ENCODE results near the gene KRT16.
"Not testable (repeated sequence)": the region's sequence is repeated elsewhere in the genome, so short reads cannot be mapped to it uniquely, and the experiment has no call there.

KRT16 gene

DNA sequence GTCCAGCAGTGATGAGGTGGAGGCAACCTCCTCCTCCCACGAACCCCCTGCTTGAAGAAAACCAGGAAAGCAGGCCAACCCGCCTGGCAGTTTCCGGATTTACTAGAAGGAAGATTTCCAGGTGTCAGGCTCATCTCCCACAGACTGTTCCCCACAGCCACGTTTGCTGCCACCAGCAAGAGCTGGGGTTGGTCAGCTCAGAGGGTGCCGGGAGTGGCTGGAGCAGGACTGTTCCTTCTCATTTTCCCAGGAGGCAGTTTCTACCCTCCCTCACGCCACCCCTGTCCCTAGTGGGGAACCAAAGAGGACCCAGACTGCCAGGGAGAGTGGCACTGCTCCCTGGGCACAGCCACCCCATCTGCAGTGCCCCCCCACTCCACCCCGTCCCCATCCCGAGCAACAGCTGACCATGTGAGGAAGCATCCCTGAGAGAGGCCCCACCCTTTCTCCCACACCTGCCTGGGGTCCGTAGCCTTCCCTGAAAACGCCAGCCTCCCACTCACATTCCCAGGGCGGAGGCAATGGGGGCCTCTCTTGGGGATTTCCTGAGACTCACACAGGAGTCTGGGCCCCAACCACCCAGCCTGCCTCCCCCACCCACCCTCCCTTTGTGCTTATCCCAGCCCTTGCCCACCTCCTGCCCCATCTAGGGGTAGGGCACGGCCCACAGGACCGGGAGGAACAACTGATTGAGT, 5.9 kb upstream of the KRT16 start:
- Histone ChIP-seq H3K27ac (ENCODE audit: low read length) (no peak overlapping the region), H3K79me2 (ENCODE audit: low read length) (no peaks in the 10 kb centered on the region), H4K20me1 (ENCODE audit: insufficient read depth, low read length) (no peaks in the 10 kb centered on the region), H3K9ac (ENCODE audit: low read length) (no peak overlapping the region), H3K9me2 (replicated peaks; ENCODE audit: insufficient read depth, low read length) (no peaks in the 10 kb centered on the region), H3K36me3 (replicated peaks; ENCODE audit: insufficient read depth, low read length) (no peaks in the 10 kb centered on the region), H3K4me1 (ENCODE audit: low read length) (no peaks in the 10 kb centered on the region), H2AFZ (ENCODE audit: low read length) (no peak overlapping the region), H3K4me3 (ENCODE audit: low read length) (no peak overlapping the region), H3F3A (ENCODE audit: insufficient read depth, low read length) (no peaks in the 10 kb centered on the region), H3K9me3 (replicated peaks; ENCODE audit: insufficient read depth, low read length) (no peaks in the 10 kb centered on the region), H3K27me3 (replicated peaks; ENCODE audit: insufficient read depth, low read length) (peaks cover 57% of the 10 kb centered on the region), H3K4me2 (ENCODE audit: low read depth, low read length) (no peak overlapping the region)
- no peak for DNase-seq
- TF ChIP-seq EZH2phosphoT487 (IDR thresholded peaks at IDR 0.05; ENCODE audit: low read length) (no peak), EZH2 (optimal IDR thresholded peaks at IDR 0.05; ENCODE audit: low read depth, low read length) (no peak), CTCF (IDR thresholded peaks at IDR 0.05; ENCODE audit: low read length) (no peak)

GRCh38 chr17:41617698-41618097, 5.1 kb upstream of the KRT16 start:
- H3K27ac ChIP-seq (ENCODE audit: low read length), result no peak overlapping the region
- H3K4me2 ChIP-seq (ENCODE audit: low read depth, low read length), result no peak overlapping the region
- no peaks in the 10 kb centered on the region for H3K36me3 ChIP-seq (replicated peaks; ENCODE audit: insufficient read depth, low read length)
- H3K9me2 ChIP-seq (replicated peaks; ENCODE audit: insufficient read depth, low read length), result no peaks in the 10 kb centered on the region
- no peaks in the 10 kb centered on the region for H3F3A ChIP-seq (ENCODE audit: insufficient read depth, low read length)
- H3K9me3 ChIP-seq (replicated peaks; ENCODE audit: insufficient read depth, low read length), result no peaks in the 10 kb centered on the region
- no peaks in the 10 kb centered on the region for H3K4me1 ChIP-seq (ENCODE audit: low read length)
- no peak overlapping the region for H3K4me3 ChIP-seq (ENCODE audit: low read length)
- H2AFZ ChIP-seq (ENCODE audit: low read length), result no peak overlapping the region
- no peaks in the 10 kb centered on the region for H3K79me2 ChIP-seq (ENCODE audit: low read length)
- no peak overlapping the region for H3K9ac ChIP-seq (ENCODE audit: low read length)
- TF ChIP-seq EZH2phosphoT487 (IDR thresholded peaks at IDR 0.05; ENCODE audit: low read length) (no peak), CTCF (IDR thresholded peaks at IDR 0.05; ENCODE audit: low read length) (no peak), EZH2 (optimal IDR thresholded peaks at IDR 0.05; ENCODE audit: low read depth, low read length) (no peak)
- H3K27me3 ChIP-seq (replicated peaks; ENCODE audit: insufficient read depth, low read length), result peaks cover 54% of the 10 kb centered on the region
- no peak for DNase-seq
- H4K20me1 ChIP-seq (ENCODE audit: insufficient read depth, low read length), result no peaks in the 10 kb centered on the region

DNA sequence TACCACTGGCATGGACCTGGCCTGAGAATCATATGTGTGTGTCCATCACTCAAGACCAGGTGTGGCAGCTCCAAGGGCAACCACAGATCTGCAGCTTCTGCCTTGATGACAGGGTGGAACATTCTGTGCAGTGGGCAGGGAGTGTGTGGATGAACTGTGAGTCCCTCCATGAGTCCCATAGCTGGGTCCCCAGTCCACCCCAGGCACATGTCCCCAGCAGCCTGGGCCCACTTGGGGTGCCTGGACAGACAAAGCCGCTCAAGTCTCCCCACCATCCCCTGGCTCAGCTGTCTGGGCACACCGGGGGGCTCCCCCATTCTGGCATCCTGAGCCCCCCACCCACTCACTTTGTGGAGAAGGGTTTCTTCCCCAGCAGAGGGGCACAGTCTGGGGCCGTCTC, 4.6 kb upstream of the KRT16 start:
- no peak for DNase-seq
- no peak overlapping the region for H3K27ac ChIP-seq (ENCODE audit: low read length)
- H3K36me3 ChIP-seq (replicated peaks; ENCODE audit: insufficient read depth, low read length), result no peaks in the 10 kb centered on the region
- H3K9ac ChIP-seq (ENCODE audit: low read length), result no peak overlapping the region
- no peaks in the 10 kb centered on the region for H3K4me1 ChIP-seq (ENCODE audit: low read length)
- no peak overlapping the region for H3K4me2 ChIP-seq (ENCODE audit: low read depth, low read length)
- H3K9me2 ChIP-seq (replicated peaks; ENCODE audit: insufficient read depth, low read length), result no peaks in the 10 kb centered on the region
- H3K27me3 ChIP-seq (replicated peaks; ENCODE audit: insufficient read depth, low read length), result peaks cover 54% of the 10 kb centered on the region
- H2AFZ ChIP-seq (ENCODE audit: low read length), result no peak overlapping the region
- no peak overlapping the region for H3K4me3 ChIP-seq (ENCODE audit: low read length)
- no peaks in the 10 kb centered on the region for H3K9me3 ChIP-seq (replicated peaks; ENCODE audit: insufficient read depth, low read length)
- no peaks in the 10 kb centered on the region for H3F3A ChIP-seq (ENCODE audit: insufficient read depth, low read length)
- no peaks in the 10 kb centered on the region for H3K79me2 ChIP-seq (ENCODE audit: low read length)
- no peak for TF ChIP-seq EZH2 (optimal IDR thresholded peaks at IDR 0.05; ENCODE audit: low read depth, low read length)
- no peaks in the 10 kb centered on the region for H4K20me1 ChIP-seq (ENCODE audit: insufficient read depth, low read length)

GRCh38 chr17:41616486-41616885, 3.9 kb upstream of the KRT16 start:
- not testable (repeated sequence) for H3K36me3 ChIP-seq (replicated peaks; ENCODE audit: insufficient read depth, low read length); H3K9me3 ChIP-seq (replicated peaks; ENCODE audit: insufficient read depth, low read length); H3K4me1 ChIP-seq (ENCODE audit: low read length); H3K79me2 ChIP-seq (ENCODE audit: low read length); H3K27ac ChIP-seq (ENCODE audit: low read length); H3K4me2 ChIP-seq (ENCODE audit: low read depth, low read length); H3F3A ChIP-seq (ENCODE audit: insufficient read depth, low read length); H3K9me2 ChIP-seq (replicated peaks; ENCODE audit: insufficient read depth, low read length); H2AFZ ChIP-seq (ENCODE audit: low read length); H3K9ac ChIP-seq (ENCODE audit: low read length); H4K20me1 ChIP-seq (ENCODE audit: insufficient read depth, low read length); DNase-seq; H3K4me3 ChIP-seq (ENCODE audit: low read length)
- H3K27me3 ChIP-seq (replicated peaks; ENCODE audit: insufficient read depth, low read length), result peaks cover 51% of the 10 kb centered on the region

Measured in MM.1S (cell line).